RWPE1 (cell line): ENCODE results near the gene PDCD6IP.

ENCODE experiments used
- CTCF ChIA-PET: fragments of 350-600 bp; sonication (Branson Sonifier 250); formaldehyde crosslinking; extraction: SDS; loops from one replicate; lab custom pipeline; 2021; lab: Yijun Ruan, JAX
- POLR2A ChIA-PET: fragments of 400-600 bp; formaldehyde crosslinking; extraction: SDS; loops from one replicate; lab custom pipeline; 2020; ENCODE audit warnings: antibody characterized with exemption; ENCODE audit not compliant: low non-redundant PET; lab: Yijun Ruan, JAX
- DNase-seq: peaks from one replicate; pipeline ENCODE4 v3.0.0; 2012; ENCODE audit warnings: low spot score
- H3K27ac ChIP-seq: fragments of 450-650 bp; 2 replicates; pipeline ENCODE4 v1.5.1; 2017
- CTCF ChIP-seq: fragments of 450-650 bp; conservative IDR thresholded peaks from 2 replicates; pipeline ENCODE4 v1.5.1; 2017; ENCODE audit warnings: low read depth, mild to moderate bottlenecking

The PDCD6IP gene

DNA sequence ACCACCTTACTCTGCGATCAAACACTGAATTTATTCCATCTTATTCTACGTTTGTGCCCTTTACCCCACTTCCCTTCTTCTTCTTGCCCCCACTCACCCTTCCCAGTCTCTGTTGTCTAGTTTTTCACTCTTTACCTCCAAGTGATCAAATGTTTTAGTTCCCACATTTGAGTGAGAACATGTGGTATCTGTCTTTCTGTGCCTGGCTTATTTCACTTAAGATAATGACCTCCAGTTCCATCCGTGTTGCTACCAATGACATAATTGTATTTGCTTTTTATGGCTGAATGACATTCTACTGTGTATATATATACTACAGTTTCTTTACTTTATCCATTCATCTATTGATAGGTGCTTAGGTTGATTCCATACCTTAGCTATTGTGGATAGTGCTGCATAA lies 78.8 kb downstream of the PDCD6IP start:
- ChIA-PET CTCF (no interaction called here), POLR2A (no interaction called here)
- TF ChIP-seq CTCF, result no peak
- no peak overlapping the region for H3K27ac ChIP-seq
- no peak for DNase-seq

- ChIA-PET POLR2A (no interaction called here), CTCF (no interaction called here)
- TF ChIP-seq CTCF, result no peak
- no peak for DNase-seq
- H3K27ac ChIP-seq, result no peak overlapping the region
Observed at GRCh38 chr3:33879540-33879939, 81.1 kb downstream of the PDCD6IP start.

GRCh38 chr3:33881156-33882064 lies 83.0 kb downstream of the PDCD6IP start:
- DNase-seq, result no peak
- POLR2A ChIA-PET, result no interaction called here
- no peak for TF ChIP-seq CTCF
- no peak overlapping the region for H3K27ac ChIP-seq
- CTCF ChIA-PET, result no interaction called here

DNA sequence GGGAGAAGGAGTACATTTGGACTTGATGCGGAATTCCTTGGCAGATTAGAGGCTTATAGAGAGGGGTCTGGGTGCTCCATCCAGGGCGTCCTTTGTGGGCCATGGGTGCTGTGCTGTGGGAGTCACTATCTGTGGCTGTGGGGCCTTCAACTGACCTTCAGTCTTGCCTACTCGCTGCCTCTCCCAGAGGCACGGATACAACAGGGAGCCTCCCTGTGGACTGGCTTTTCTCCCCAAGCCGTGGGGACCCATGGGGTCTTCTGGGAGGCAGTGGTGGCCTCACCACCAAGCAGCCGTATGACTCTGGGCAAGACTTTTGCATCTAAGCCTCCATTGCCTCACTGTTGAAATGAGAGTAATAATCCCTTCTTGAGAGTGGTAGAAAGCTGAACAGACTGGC lies 83.9 kb downstream of the PDCD6IP start:
- DNase-seq, result no peak
- no peak overlapping the region for H3K27ac ChIP-seq
- ChIA-PET POLR2A (no interaction called here), CTCF (no interaction called here)
- TF ChIP-seq CTCF, result no peak

GRCh38 chr3:33883538-33883950 lies 85.1 kb downstream of the PDCD6IP start:
- H3K27ac ChIP-seq, result no peak overlapping the region
- CTCF ChIA-PET, result interaction anchor here (0.6 to 1.1 kb wide), 4 partner anchors 38 to 804 kb away, joined by 3 to 5 read pairs (median 3); no protein-coding TSS in a partner anchor
- POLR2A ChIA-PET, result no interaction called here
- DNase-seq, result no peak
- peak; percentile 77 for TF ChIP-seq CTCF

- TF ChIP-seq CTCF, result no peak
- DNase-seq, result no peak
- no peak overlapping the region for H3K27ac ChIP-seq
- ChIA-PET POLR2A (no interaction called here), CTCF (interaction anchor here (0.6 to 1.1 kb wide), 4 partner anchors 37 to 804 kb away, joined by 3 to 5 read pairs (median 3); no protein-coding TSS in a partner anchor)
Observed at GRCh38 chr3:33883951-33884561, 85.6 kb downstream of the PDCD6IP start.
